A549 treated with Mapracorat at 1 μM for 4 hours (cell line): ENCODE data around the gene BRI3BP. TPM values are rescaled to one million over a fixed set of nuclear protein-coding genes. Genes with fewer than 3 reads are reported as not detected.

Experiments used
- total RNA-seq: library from RNA; stranded (reverse); fragments of 200-300 nt; extraction: Qiagen RNA extraction; gene quantifications from 5 replicates; pipeline ENCODE4 v1.2.3, GENCODE V29; 2022

The BRI3BP gene, protein sequence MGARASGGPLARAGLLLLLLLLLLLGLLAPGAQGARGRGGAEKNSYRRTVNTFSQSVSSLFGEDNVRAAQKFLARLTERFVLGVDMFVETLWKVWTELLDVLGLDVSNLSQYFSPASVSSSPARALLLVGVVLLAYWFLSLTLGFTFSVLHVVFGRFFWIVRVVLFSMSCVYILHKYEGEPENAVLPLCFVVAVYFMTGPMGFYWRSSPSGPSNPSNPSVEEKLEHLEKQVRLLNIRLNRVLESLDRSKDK
- total RNA-seq: 15.4 to 21.7 TPM (median 20.8 TPM) in 5 replicates

DNA sequence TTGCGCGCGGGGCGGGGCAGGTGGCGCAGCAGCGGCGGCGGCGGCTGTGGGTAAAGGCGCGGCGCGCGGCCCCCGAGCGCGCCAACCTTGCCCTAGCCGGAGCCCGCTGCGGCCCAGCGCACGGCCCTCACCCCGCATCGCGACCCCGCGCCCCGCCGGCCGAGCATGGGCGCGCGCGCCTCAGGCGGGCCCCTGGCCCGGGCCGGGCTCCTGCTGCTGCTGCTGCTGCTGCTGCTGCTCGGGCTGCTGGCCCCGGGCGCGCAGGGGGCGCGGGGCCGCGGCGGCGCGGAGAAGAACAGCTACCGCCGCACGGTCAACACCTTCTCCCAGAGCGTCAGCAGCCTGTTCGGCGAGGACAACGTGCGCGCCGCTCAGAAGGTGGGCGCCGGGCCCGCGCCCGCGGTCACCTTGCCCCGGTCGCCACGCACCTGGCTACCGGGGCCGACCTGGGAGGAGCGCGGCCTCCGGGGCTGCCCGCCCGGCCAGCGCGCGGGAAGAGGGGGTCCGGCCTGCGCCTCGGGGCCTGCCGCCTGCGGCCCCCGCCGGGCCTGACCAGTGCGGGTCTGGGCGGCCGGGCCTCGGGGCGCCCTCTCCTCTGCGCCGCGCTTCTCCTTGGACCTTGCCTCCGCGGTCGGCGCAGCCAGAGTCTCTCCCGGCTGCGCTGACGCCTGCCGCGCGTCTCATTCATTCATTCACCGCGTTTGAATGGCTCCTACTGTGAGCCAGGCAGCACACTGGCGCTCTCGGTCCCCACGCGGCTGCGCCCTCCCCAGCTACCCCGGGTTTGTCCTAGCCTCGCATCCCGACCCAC lies at the start of gene BRI3BP:
Gene BRI3BP (plus strand): TSS at position 20 of the 811 bp plus-strand sequence. CDS start 146 bp downstream, at position 166.

DNA sequence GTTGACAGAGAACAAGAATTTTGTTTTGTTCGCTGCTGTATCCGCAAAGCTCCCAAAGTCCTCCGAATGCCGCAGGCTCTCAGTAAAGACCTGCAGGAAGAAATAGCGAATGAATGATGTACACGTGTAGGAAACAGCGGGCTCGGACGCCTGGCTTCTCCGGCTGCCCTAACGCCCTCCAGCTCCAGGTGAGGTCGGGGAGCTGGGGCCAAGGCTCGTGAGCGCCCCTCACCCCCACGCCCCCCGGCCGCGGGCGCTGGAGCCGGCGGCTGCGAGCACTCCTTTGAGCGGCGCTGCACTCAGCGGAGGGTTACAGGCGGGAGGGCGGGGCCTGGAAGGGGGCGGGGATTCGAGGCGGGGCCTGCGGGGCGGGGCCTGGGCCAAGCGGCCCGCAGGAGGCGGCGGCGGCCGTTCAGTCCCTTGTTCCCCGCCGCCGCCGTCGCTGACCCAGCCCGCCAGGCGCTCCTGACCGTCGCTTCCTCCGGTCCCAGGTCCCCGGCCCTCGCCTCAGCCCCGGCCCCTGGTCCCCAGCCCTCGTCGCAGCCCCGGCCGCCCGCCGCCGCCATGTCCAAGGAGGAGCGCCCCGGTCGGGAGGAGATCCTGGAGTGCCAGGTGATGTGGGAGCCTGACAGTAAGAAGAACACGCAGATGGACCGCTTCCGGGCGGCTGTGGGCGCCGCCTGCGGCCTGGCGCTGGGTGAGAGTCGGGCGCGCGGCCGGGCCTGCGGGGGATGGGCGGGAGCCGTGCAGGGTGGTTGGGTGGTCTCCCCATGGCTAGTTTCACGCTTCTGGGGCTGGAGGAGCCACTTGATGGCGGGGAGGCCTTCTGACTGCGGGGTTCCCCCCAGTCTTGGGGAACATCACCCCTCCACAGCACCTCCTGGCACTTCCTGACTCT lies 71.8 kb downstream of the BRI3BP start, which contains the start of gene AACS:
Gene AACS (plus strand): TSS at position 415 of the 898 bp plus-strand sequence. CDS start 150 bp downstream, at position 565.

Other genes with a start within 250 kb of the BRI3BP start
- 112 to 168 TPM (median 158 TPM) in 5 replicates for gene SCARB1, start 129.8 kb upstream of the BRI3BP start, total RNA-seq
- 1,347 to 1,734 TPM (median 1,446 TPM) in 5 replicates for gene UBC, start 79.0 kb upstream of the BRI3BP start, total RNA-seq
- gene DHX37, start 4.5 kb upstream of the BRI3BP start, total RNA-seq: 28.3 to 41.4 TPM (median 39.7 TPM) in 5 replicates
- 16.8 to 20.2 TPM (median 19.0 TPM) in 5 replicates for gene AACS, start 71.8 kb downstream of the BRI3BP start, total RNA-seq
- 0.03 TPM in 1 of 5 replicates, not detected in the others for gene TMEM132B, start 192.7 kb downstream of the BRI3BP start, total RNA-seq